Memory B cell (primary cell): Measurements from ENCODE around the gene NOX1.
A peak's percentile ranks its signal among the peaks of the same experiment; 100 is the strongest.
"Not testable (repeated sequence)": the region's sequence is repeated elsewhere in the genome, so short reads cannot be mapped to it uniquely, and the experiment has no call there.

Source experiments
- ATAC-seq: fragments of 150-1000 bp; cut with Tn5 transposase; 2 replicates; pipeline ENCODE4 v1.10.0; 2021; ENCODE audit warnings: low read depth, mild to moderate bottlenecking, moderate library complexity
- DNase-seq, 2 donors: peaks; one replicate each; pipeline ENCODE4 v3.0.0; 2022; ENCODE audit warnings: low spot score in 2 of 2
- H3K27ac Mint-ChIP-seq: one replicate; pipeline ENCODE4 v1.8.0; 2022; ENCODE audit warnings: mild to moderate bottlenecking, moderate library complexity, mixed read lengths
- H3K27me3 Mint-ChIP-seq: one replicate; pipeline ENCODE4 v1.8.0; 2022; ENCODE audit warnings: mixed read lengths
- H3K36me3 Mint-ChIP-seq: one replicate; pipeline ENCODE4 v1.8.0; 2022; ENCODE audit warnings: mild to moderate bottlenecking, mixed read lengths
- H3K4me1 Mint-ChIP-seq: one replicate; pipeline ENCODE4 v1.8.0; 2022; ENCODE audit warnings: mixed read lengths
- H3K4me3 Mint-ChIP-seq: one replicate; pipeline ENCODE4 v1.8.0; 2022; ENCODE audit warnings: mild to moderate bottlenecking, moderate library complexity, mixed read lengths
- H3K9me3 Mint-ChIP-seq: one replicate; pipeline ENCODE4 v1.8.0; 2022; ENCODE audit warnings: mixed read lengths

NOX1 gene

GRCh38 chrX:100852810-100853209 is 21.3 kb downstream of the NOX1 start:
- Mint-ChIP-seq H3K9me3 (no peaks in the 10 kb centered on the region), H3K4me1 (peaks cover 5% of the 10 kb centered on the region), H3K27me3 (no peaks in the 10 kb centered on the region), H3K36me3 (no peaks in the 10 kb centered on the region), H3K4me3 (no peak overlapping the region), H3K27ac (no peak overlapping the region)
- DNase-seq (no peak), ATAC-seq (no peak)

- ATAC-seq (no peak), DNase-seq (no peak)
- H3K4me3 Mint-ChIP-seq, result no peak overlapping the region
- no peak overlapping the region for H3K27ac Mint-ChIP-seq
- peaks cover 5% of the 10 kb centered on the region for H3K4me1 Mint-ChIP-seq
- no peaks in the 10 kb centered on the region for H3K9me3 Mint-ChIP-seq
- H3K27me3 Mint-ChIP-seq, result no peaks in the 10 kb centered on the region
- no peaks in the 10 kb centered on the region for H3K36me3 Mint-ChIP-seq
These were observed 23.8 kb downstream of the NOX1 start for GRCh38 chrX:100850317-100850716.

DNA sequence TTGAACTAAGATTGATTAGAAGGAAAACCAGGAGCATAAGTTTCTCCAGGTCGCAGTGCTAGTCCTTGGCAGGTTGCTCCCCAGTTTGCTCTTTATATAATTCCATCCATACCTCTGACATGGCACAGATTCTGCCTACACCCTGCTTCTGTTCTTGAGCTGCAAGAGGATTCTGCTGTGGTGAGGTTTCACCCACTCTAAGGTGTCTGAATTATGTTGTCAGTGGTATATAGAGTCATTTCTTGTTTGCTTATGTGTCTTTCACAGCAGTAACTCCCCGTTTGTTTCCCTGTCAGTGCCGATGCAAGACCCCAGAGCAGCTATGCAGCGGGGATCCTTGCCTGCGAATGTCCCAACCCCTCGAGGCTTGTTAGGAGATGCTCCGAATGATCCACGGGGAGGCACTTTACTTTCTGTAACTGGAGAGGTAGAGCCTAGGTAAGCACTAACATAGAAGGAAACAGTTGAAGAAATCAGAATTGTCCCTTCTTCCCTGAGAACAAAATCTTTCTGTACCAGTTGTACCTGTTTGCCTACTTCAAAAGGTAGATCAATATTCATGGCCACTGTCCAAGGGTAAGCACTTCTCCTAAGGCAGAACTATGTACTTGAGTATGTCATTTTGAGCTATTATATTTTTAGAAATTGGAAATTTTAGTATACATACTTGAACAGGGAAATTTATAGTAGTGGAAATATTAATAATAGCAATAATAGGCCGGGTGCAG is 42.8 kb downstream of the NOX1 start:
- H3K36me3 Mint-ChIP-seq, result peaks cover 23% of the 10 kb centered on the region
- no peaks in the 10 kb centered on the region for H3K27me3 Mint-ChIP-seq
- H3K4me1 Mint-ChIP-seq, result peaks cover 9% of the 10 kb centered on the region
- H3K4me3 Mint-ChIP-seq, result no peak overlapping the region
- H3K9me3 Mint-ChIP-seq, result no peaks in the 10 kb centered on the region
- H3K27ac Mint-ChIP-seq, result no peak overlapping the region
- DNase-seq, result no peak
- no peak for ATAC-seq

DNA sequence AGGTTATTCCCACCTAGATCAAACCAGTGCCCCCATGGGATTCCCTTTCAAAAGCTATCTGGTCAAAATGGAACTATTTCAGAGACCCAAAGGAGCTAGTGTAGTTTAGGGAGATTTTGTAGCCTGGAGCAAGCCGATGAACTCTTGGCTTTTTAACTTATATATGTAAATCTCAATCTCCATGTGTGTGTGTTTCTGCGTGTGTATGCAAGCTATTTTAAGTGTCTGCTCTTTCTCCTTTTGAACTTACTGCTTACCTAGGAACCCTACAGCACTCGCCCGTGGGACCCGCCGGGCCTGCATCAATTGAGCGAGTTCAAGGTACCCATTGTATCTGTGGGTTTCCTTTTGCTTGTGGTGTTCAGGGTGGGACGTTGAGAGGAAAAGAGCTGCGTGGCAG is 43.6 kb downstream of the NOX1 start:
- Mint-ChIP-seq H3K36me3 (peaks cover 22% of the 10 kb centered on the region), H3K27ac (peak overlapping the region; percentile 24), H3K27me3 (no peaks in the 10 kb centered on the region), H3K4me3 (no peak overlapping the region), H3K9me3 (no peaks in the 10 kb centered on the region), H3K4me1 (peaks cover 9% of the 10 kb centered on the region)
- ATAC-seq (no peak), DNase-seq (no peak)

- Mint-ChIP-seq H3K4me1 (peaks cover 9% of the 10 kb centered on the region), H3K36me3 (peaks cover 22% of the 10 kb centered on the region), H3K27me3 (no peaks in the 10 kb centered on the region), H3K9me3 (no peaks in the 10 kb centered on the region), H3K4me3 (peak overlapping the region; percentile 2), H3K27ac (peak overlapping the region; percentile 91)
- ATAC-seq (no peak), DNase-seq (no peak)
These were observed 44.0 kb downstream of the NOX1 start for GRCh38 chrX:100830143-100830542.

- Mint-ChIP-seq H3K27me3 (no peaks in the 10 kb centered on the region), H3K4me3 (peak overlapping the region; percentile 2), H3K4me1 (peaks cover 9% of the 10 kb centered on the region), H3K9me3 (no peaks in the 10 kb centered on the region), H3K36me3 (peaks cover 25% of the 10 kb centered on the region), H3K27ac (peak overlapping the region; percentile 91)
- peak; percentile 92 for ATAC-seq
- peak in 1 of 2 donors; percentile 3 for DNase-seq
These were observed 44.4 kb downstream of the NOX1 start for GRCh38 chrX:100829730-100830129.

- H3K4me1 Mint-ChIP-seq, result peaks cover 5% of the 10 kb centered on the region
- peak within 1 kb of the TSS; percentile 95 for H3K4me3 Mint-ChIP-seq
- peak within 1 kb of the TSS; percentile 98 for H3K27ac Mint-ChIP-seq
- DNase-seq (peak; percentile 63 to 66), ATAC-seq (peak; percentile 94)
- H3K36me3 Mint-ChIP-seq, result peaks cover 15% of the 10 kb centered on the region
- peaks cover 5% of the 10 kb centered on the region for H3K27me3 Mint-ChIP-seq
- H3K9me3 Mint-ChIP-seq, result peaks cover 2% of the 10 kb centered on the region
These were observed 54.1 kb downstream of the NOX1 start, which contains the start of gene CSTF2 for GRCh38 chrX:100819837-100820666. TSS of gene CSTF2 (plus strand) at chrX:100820391. CDS start at chrX:100820417, 26 bp downstream.

GRCh38 chrX:100819534-100819836 is 54.7 kb downstream of the NOX1 start:
- Mint-ChIP-seq H3K9me3 (peaks cover 2% of the 10 kb centered on the region), H3K36me3 (peaks cover 10% of the 10 kb centered on the region), H3K27me3 (peaks cover 7% of the 10 kb centered on the region), H3K27ac (peak overlapping the region; percentile 98), H3K4me3 (peak overlapping the region; percentile 95), H3K4me1 (peaks cover 5% of the 10 kb centered on the region)
- ATAC-seq (no peak), DNase-seq (no peak)

DNA sequence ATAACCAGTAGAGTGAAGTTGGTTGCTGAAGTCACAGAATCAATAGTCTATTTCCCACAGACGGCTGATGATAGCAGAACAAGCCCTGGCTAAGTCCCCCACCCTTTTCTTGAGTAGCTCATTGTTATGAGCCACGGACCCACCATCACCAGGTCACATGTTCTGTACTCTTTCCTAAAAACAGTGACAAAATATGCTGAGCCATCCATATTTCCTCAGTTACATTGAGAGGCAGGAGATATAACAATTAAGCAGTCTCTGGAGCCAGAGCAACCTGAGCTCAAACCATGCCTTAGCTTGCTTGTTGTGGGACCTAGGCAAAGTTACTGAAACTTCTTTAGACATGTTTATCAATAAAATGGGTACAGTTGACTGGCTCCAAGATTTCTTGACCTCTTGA is 56.8 kb downstream of the NOX1 start:
- Mint-ChIP-seq H3K9me3 (peaks cover 2% of the 10 kb centered on the region), H3K36me3 (peaks cover 4% of the 10 kb centered on the region), H3K27me3 (peaks cover 7% of the 10 kb centered on the region), H3K27ac (no peak overlapping the region), H3K4me3 (no peak overlapping the region), H3K4me1 (peaks cover 5% of the 10 kb centered on the region)
- DNase-seq (no peak), ATAC-seq (no peak)

DNA sequence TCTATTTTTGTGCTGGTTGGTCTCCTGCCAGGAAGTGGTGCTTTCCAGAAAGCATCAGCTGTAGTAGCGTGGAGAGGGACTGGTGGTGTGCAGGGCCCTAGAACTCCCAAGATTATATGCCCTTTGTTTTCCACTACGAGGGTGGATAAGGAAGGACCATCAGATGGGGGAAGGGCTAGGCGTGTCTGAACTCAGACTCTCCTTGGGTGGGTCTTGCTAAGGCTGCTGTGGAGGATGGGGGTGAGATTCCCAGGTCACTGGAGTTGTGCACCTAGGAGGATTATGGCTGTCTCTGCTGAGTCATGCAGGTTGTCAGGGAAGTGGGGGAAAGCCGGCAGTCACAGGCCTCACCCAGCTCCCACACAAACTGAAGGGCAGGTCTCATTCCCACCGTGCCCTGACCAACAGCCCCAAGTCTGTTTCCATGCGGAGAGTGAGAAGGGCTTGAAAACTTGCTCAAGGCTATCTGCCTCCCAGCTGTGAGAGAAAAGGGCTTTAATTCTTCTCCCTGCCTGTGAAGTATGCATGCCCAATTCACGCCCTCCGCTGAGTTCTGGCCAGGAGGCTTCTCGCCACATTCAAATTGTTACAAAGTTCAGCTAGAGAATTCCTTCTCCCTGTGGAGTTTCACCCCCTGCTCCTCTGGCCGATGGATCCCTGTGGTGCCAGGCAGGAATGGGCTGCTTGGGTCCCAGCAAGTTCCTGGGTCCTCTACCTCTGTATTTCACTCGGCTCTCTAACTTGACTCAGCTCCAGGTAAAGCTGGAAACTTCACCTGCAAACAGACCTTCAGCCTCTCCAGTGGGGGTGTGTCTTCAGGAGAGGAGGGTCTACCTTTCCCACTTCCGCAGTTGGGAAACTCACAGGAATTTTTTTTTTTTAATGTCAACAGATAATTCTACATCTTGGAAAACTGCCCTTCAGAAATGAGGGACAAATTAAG is 61.7 kb downstream of the NOX1 start:
- ATAC-seq (no peak), DNase-seq (no peak)
- Mint-ChIP-seq H3K36me3 (peaks cover 2% of the 10 kb centered on the region), H3K27me3 (peaks cover 16% of the 10 kb centered on the region), H3K27ac (no peak overlapping the region), H3K9me3 (peaks cover 6% of the 10 kb centered on the region), H3K4me1 (no peaks in the 10 kb centered on the region), H3K4me3 (no peak overlapping the region)

DNA sequence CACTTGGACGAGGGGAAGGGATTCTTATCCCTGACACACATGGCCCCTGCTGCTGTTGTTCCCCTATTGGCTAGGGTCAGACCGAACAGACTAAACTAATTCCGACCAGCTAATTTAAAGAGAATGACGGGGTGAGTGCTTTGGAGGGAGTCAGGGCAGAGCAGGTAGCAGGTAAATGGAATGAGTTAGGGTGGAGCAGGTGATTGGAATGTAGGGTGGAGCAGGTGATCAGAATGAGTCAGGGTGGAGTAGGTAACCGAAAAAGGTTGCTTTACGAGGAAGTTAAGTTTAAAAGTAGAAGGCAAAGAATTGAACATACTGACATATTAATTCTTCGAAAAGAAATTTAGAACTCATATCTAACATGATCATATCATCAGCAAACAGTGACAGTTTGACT is 65.9 kb downstream of the NOX1 start:
- H3K4me3 Mint-ChIP-seq, H3K27ac Mint-ChIP-seq, DNase-seq, H3K36me3 Mint-ChIP-seq, H3K4me1 Mint-ChIP-seq, ATAC-seq: not testable (repeated sequence)
- Mint-ChIP-seq H3K9me3 (peaks cover 12% of the 10 kb centered on the region), H3K27me3 (peaks cover 10% of the 10 kb centered on the region)

GRCh38 chrX:100804780-100805179 is 69.4 kb downstream of the NOX1 start:
- Mint-ChIP-seq H3K36me3 (peaks cover 3% of the 10 kb centered on the region), H3K4me1 (no peaks in the 10 kb centered on the region), H3K4me3 (no peak overlapping the region), H3K27me3 (peaks cover 8% of the 10 kb centered on the region), H3K27ac (no peak overlapping the region), H3K9me3 (peaks cover 10% of the 10 kb centered on the region)
- DNase-seq (no peak), ATAC-seq (no peak)

GRCh38 chrX:100802843-100803242 is 71.3 kb downstream of the NOX1 start:
- Mint-ChIP-seq H3K27me3 (peaks cover 1% of the 10 kb centered on the region), H3K36me3 (peaks cover 2% of the 10 kb centered on the region), H3K4me1 (no peaks in the 10 kb centered on the region), H3K27ac (no peak overlapping the region), H3K4me3 (no peak overlapping the region), H3K9me3 (peaks cover 6% of the 10 kb centered on the region)
- ATAC-seq, result no peak
- no peak for DNase-seq
